ENCODE measurements around the gene ATP7B. TPM values are rescaled to one million over a fixed set of nuclear protein-coding genes. Genes with fewer than 3 reads are reported as not detected.

ATP7B gene
- total RNA-seq, 1 donor from 2014 or later = 3.8 TPM

DNA sequence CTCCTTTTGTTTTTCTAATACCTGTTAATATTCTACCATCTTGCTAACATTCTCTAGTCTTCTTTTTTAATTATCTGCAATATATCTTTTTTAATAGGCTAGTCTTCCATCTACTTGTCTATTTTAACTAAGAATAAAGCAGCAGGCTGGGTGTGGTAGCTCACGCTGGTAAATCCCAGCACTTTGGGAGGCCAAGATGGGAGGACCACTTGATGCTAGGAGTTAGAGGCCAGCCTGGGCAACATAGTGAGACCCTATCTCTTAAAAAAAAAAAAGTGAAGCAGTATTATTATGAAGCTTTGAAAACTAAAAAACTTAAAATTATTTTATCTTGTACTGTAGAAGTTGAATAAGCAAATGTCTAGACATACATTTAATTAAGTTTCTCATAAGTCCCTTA, 16.6 kb upstream of the ATP7B start:
- TF ChIP-seq, protein P1, sequence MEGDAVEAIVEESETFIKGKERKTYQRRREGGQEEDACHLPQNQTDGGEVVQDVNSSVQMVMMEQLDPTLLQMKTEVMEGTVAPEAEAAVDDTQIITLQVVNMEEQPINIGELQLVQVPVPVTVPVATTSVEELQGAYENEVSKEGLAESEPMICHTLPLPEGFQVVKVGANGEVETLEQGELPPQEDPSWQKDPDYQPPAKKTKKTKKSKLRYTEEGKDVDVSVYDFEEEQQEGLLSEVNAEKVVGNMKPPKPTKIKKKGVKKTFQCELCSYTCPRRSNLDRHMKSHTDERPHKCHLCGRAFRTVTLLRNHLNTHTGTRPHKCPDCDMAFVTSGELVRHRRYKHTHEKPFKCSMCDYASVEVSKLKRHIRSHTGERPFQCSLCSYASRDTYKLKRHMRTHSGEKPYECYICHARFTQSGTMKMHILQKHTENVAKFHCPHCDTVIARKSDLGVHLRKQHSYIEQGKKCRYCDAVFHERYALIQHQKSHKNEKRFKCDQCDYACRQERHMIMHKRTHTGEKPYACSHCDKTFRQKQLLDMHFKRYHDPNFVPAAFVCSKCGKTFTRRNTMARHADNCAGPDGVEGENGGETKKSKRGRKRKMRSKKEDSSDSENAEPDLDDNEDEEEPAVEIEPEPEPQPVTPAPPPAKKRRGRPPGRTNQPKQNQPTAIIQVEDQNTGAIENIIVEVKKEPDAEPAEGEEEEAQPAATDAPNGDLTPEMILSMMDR (IDR thresholded peaks at IDR 0.05; ENCODE audit: borderline replicate concordance) = no peak
- Histone ChIP-seq H3K4me3 (no peak overlapping the region), H3K36me3 (peaks cover 54% of the 10 kb centered on the region), H3K27ac (replicated peaks) (no peak overlapping the region), H3K9me3 (replicated peaks) (no peaks in the 10 kb centered on the region), H3K27me3 (ENCODE audit: low read depth) (no peaks in the 10 kb centered on the region), H3K4me1 (peaks cover 4% of the 10 kb centered on the region)
- intact Hi-C loops (cut with micrococcal nuclease) = no loop called here
- DNase-seq = no peak

DNA sequence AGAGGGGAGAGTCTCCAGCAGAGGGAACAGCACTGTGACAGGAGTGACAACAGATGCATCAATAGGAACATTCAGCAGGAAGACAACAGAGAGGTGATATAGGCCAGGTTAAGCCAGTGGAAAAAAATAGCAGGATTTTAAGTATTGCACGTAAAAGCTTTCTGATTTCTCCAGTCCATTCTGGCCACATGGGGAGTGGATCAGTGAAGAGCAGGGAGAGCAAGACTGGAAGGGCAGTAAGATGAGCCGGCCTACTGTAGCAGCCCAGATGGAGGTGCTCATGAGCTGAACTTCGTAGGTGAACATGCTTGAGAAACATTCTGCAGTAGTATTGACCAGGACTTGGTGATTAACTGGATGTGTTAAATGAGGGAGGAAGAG, 15.0 kb upstream of the ATP7B start:
- no peaks in the 10 kb centered on the region for H3K27me3 ChIP-seq (ENCODE audit: low read depth)
- H3K4me3 ChIP-seq = no peak overlapping the region
- H3K4me1 ChIP-seq = peaks cover 4% of the 10 kb centered on the region
- TF ChIP-seq, protein P1 (IDR thresholded peaks at IDR 0.05; ENCODE audit: borderline replicate concordance) = no peak
- H3K36me3 ChIP-seq = peaks cover 68% of the 10 kb centered on the region
- intact Hi-C loops (cut with micrococcal nuclease) = no loop called here
- H3K27ac ChIP-seq (replicated peaks) = no peak overlapping the region
- no peaks in the 10 kb centered on the region for H3K9me3 ChIP-seq (replicated peaks)
- no peak for DNase-seq

DNA sequence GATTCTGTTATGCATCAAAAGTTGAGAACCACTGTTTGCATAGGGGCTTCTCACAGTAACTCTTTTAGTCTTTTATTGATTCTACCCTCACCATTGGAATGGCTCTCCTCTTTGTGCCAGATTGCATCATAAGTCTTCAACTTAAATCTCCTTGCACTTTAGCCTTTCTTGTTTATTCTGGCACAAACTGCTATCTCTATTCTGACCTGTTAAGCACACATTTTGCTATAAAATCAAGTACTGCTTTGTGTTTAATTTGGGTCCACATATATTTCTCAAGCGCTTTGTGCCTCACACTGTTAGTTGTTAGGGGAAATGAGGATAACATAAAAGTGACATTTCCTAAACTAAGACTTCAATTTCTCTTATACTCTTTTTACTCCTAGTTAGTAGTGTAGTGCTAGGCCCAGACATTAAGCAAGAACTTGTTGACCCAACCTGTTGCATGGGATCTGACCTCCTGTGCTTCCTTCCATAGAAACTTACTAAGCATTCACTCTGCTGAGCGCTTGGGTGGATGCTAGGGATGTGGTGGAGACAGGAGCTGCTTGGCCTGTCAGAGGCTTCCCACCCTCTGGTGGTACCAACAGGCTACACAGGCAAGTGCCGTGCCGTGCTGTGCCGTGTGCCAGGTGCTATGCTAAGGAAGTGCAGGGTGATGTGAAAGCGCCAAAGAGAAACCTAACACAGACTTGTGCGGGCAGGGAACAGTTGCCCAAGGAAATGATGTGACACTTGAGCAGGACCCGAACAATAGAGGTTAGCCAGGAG, 14.4 kb upstream of the ATP7B start:
- DNase-seq = no peak
- Histone ChIP-seq H3K36me3 (peaks cover 72% of the 10 kb centered on the region), H3K9me3 (replicated peaks) (no peaks in the 10 kb centered on the region), H3K4me1 (peaks cover 4% of the 10 kb centered on the region), H3K27ac (replicated peaks) (no peak overlapping the region), H3K4me3 (no peak overlapping the region), H3K27me3 (ENCODE audit: low read depth) (no peaks in the 10 kb centered on the region)
- TF ChIP-seq, protein P1 (IDR thresholded peaks at IDR 0.05; ENCODE audit: borderline replicate concordance) = no peak
- intact Hi-C loops (cut with micrococcal nuclease) = no loop called here

DNA sequence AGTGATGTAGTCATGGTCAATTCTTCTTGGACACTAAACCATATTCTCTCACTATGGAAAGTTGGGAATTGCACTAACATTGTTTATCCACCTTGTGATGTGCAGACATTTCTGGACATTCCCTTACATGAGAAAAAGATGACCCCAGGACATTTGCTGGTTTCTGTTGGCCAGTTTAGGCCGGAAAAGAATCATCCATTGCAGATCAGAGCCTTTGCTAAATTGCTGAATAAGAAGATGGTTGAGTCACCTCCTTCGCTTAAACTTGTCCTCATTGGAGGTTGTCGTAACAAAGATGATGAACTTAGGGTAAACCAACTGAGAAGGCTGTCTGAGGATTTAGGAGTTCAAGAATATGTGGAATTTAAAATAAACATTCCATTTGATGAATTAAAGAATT, 13.2 kb upstream of the ATP7B start, which contains the start of gene UTP14C:
UTP14C (plus strand) TSS at position 211 of the 400 bp plus-strand sequence. CDS start 4,114 bp downstream, outside the sequence.
- no peak within 1 kb of the TSS for H3K4me3 ChIP-seq
- intact Hi-C loops (cut with micrococcal nuclease) = no loop called here
- H3K36me3 ChIP-seq = peaks cover 84% of the 10 kb centered on the region
- no peaks in the 10 kb centered on the region for H3K27me3 ChIP-seq (ENCODE audit: low read depth)
- DNase-seq = no peak
- H3K27ac ChIP-seq (replicated peaks) = no peak within 1 kb of the TSS
- TF ChIP-seq, protein P1 (IDR thresholded peaks at IDR 0.05; ENCODE audit: borderline replicate concordance) = no peak
- H3K9me3 ChIP-seq (replicated peaks) = no peaks in the 10 kb centered on the region
- H3K4me1 ChIP-seq = peaks cover 7% of the 10 kb centered on the region

DNA sequence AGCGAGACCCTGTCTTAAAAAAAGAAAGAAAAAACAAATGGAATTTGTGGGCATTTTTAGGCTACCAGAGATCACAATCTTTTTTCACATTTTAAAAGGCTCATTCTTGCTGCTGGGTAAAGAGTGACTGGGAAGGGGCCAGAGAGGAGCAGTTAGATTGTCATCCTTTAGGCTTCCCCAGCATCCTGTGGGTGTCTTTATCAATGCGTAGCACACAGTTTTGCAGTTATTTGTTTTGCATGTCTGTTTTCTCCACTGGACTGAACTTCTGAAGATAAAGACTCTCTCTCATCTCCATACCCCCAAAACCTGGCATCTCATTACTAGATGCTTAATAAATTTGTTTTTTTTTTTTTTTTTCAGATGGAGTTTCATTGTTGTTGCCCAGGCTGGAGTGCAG, 11.1 kb upstream of the ATP7B start:
- TF ChIP-seq, protein P1 (IDR thresholded peaks at IDR 0.05; ENCODE audit: borderline replicate concordance) = no peak
- Histone ChIP-seq H3K4me1 (peaks cover 7% of the 10 kb centered on the region), H3K9me3 (replicated peaks) (no peaks in the 10 kb centered on the region), H3K36me3 (peaks cover 85% of the 10 kb centered on the region), H3K4me3 (no peak overlapping the region), H3K27ac (replicated peaks) (no peak overlapping the region), H3K27me3 (ENCODE audit: low read depth) (no peaks in the 10 kb centered on the region)
- intact Hi-C loops (cut with micrococcal nuclease) = no loop called here
- no peak for DNase-seq

Data from left ventricle myocardium inferior (tissue), 1 donor.